A549 treated with dexamethasone at 1 μM for 4 hours (cell line): ENCODE measurements around the gene CEP55. TPM values are rescaled to one million over a fixed set of nuclear protein-coding genes. Genes with fewer than 3 reads are reported as not detected.

ENCODE experiments used
- total RNA-seq: library from RNA; stranded (reverse); fragments of 200-300 nt; extraction: Qiagen RNA extraction; gene quantifications from 5 replicates; pipeline ENCODE4 v1.2.3, GENCODE V29; 2022

The CEP55 gene
- 61.0 to 73.3 TPM (median 70.6 TPM) in 5 replicates for total RNA-seq

DNA sequence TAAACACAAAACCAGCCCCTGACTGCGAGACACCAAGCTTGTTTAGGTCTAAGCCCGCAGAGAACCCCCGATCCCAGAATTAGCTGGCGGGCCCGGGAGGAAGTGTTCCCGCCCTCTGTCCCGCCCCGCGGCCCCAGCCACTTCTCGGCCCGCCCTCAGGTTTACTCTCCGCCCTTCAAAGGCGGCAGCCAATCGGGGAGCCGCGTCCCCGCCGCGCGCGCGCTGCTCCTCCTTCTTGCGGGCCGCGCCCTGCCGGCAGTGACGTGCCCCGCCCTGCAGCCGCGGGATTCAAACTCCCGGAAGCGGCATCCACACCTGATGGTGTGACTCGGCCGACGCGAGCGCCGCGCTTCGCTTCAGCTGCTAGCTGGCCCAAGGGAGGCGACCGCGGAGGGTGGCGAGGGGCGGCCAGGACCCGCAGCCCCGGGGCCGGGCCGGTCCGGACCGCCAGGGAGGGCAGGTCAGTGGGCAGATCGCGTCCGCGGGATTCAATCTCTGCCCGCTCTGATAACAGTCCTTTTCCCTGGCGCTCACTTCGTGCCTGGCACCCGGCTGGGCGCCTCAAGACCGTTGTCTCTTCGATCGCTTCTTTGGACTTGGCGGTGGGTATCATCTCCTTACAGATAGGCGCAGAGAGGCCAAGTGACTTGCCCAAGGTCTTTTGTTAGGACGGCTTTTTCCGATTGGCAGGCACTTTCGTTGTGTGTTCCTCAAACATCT, at the start of gene CEP55:
Gene CEP55 (plus strand): TSS at position 291 of the 720 bp plus-strand sequence. CDS start 3,440 bp downstream, outside the sequence.

DNA sequence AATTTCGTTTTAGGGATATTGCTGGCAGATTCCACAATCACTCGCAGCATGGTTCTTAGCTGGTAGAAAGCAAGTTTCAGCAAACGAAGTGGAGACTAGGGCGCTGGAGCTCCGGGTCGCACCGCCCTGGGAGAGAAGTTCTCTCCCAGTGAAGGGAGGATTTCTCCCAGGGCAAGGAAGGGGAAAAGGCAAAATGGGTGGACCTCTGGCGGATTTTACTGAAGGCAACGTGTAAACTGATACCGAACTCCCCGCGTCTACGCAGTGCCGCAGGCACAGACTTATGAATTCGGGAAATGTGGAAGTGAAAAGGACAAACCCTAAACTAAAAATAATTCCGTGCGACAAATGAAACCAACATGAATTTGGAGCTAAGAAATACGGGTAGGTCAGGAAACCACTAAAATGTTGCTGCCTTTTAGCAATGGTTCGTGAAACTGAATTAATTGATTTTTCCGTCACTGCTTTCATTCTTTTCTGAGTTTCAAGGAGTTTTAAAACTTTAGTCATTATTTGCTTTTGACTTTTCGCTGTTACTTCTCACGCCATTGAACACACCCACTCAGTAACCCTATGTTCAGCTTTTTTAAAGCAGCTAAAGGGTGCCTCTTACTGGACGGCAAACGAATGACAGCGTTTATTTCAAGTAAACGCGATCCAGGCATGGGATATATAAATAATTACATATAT, 14.1 kb upstream of the CEP55 start, which contains the start of gene MYOF:
Gene MYOF (minus strand): TSS at position 190 of the 690 bp plus-strand sequence. CDS start 140 bp downstream, at position 50.

DNA sequence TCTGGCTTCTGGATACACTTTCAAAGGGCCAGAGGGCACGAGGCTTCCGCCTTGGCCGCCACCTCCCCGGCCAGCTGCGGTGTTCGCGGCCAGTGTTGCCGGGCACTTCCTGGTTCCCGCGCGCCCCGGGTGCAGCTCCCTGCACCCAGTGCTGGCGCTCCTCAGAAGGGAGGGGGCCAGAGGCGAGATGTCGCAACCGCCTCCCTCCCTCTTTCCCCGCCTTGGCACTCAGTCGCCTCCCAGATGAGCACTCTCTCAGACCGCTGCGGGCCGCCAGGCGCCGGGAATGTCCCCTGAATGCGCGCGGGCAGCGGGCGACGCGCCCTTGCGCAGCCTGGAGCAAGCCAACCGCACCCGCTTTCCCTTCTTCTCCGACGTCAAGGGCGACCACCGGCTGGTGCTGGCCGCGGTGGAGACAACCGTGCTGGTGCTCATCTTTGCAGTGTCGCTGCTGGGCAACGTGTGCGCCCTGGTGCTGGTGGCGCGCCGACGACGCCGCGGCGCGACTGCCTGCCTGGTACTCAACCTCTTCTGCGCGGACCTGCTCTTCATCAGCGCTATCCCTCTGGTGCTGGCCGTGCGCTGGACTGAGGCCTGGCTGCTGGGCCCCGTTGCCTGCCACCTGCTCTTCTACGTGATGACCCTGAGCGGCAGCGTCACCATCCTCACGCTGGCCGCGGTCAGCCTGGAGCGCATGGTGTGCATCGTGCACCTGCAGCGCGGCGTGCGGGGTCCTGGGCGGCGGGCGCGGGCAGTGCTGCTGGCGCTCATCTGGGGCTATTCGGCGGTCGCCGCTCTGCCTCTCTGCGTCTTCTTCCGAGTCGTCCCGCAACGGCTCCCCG, 70.2 kb downstream of the CEP55 start, which contains the start of gene FFAR4:
Gene FFAR4 (plus strand): TSS at position 231 of the 842 bp plus-strand sequence. CDS start 56 bp downstream, at position 287.

Other genes starting within 250 kb of the CEP55 start
- gene MYOF, start 14.3 kb upstream of the CEP55 start, total RNA-seq: 197 to 278 TPM (median 249 TPM) in 5 replicates
- 0.06 to 0.13 TPM (median 0.09 TPM) in 5 replicates for gene FFAR4, start 70.1 kb downstream of the CEP55 start, total RNA-seq
- 4.9 to 13.0 TPM (median 9.9 TPM) in 5 replicates for gene RBP4, start 104.6 kb downstream of the CEP55 start, total RNA-seq
- gene PDE6C, start 115.9 kb downstream of the CEP55 start, total RNA-seq: not detected in 5 replicates
- 5.1 to 5.8 TPM (median 5.4 TPM) in 5 replicates for gene FRA10AC1, start 206.0 kb downstream of the CEP55 start, total RNA-seq